ENCODE measurements around the gene SLC12A9. TPM values are rescaled to one million over a fixed set of nuclear protein-coding genes. Genes with fewer than 3 reads are reported as not detected.

The SLC12A9 gene
- total and polyA plus RNA-seq, 8 donors: 2.9 to 44.6 (median 15.8) TPM

- no peaks in the 10 kb centered on the region for H3K9me3 ChIP-seq
- 49 to 56% (median 55%) methylated on average over 21 of the region's 21 CpGs for WGBS, 5 donors
- peak in 1 of 2 donors; percentile 68 for DNase-seq
- peaks cover 0 to 15% (median 0%) of the 10 kb centered on the region in 3 donors for H3K27me3 ChIP-seq
- peaks cover 60 to 62% (median 61%) of the 10 kb centered on the region in 4 donors for H3K36me3 ChIP-seq
- H3K4me3 ChIP-seq: peak overlapping the region in 2 of 4 donors; percentile 74 to 82
- H3K27ac ChIP-seq: peak overlapping the region; percentile 13 to 92 (median 71)
- TF ChIP-seq CTCF (IDR thresholded peaks at IDR 0.05): no peak
- TF ChIP-seq POLR2AphosphoS5 (IDR thresholded peaks at IDR 0.05): peak in 1 of 3 donors; percentile 2
- intact Hi-C loops (cut with DNase I; ENCODE audit: low total_unique reads): no loop called here
- peaks cover 32 to 50% (median 44%) of the 10 kb centered on the region in 4 donors for H3K4me1 ChIP-seq
These were observed 35.2 kb downstream of the SLC12A9 start for GRCh38 chr7:100887516-100888290.

GRCh38 chr7:100888291-100888987 is 35.9 kb downstream of the SLC12A9 start:
- Histone ChIP-seq H3K4me1 (peaks cover 32 to 50% (median 44%) of the 10 kb centered on the region in 4 donors), H3K27me3 (peaks cover 0 to 21% (median 0%) of the 10 kb centered on the region in 3 donors), H3K9me3 (no peaks in the 10 kb centered on the region), H3K27ac (peak overlapping the region; percentile 88 to 93 (median 92)), H3K4me3 (peak overlapping the region; percentile 59 to 82 (median 71)), H3K36me3 (peaks cover 53 to 54% (median 54%) of the 10 kb centered on the region in 4 donors)
- peak in 1 of 2 donors; percentile 26 for DNase-seq
- TF ChIP-seq EP300 (IDR thresholded peaks at IDR 0.05): no peak
- TF ChIP-seq CTCF (IDR thresholded peaks at IDR 0.05): no peak
- no peak for TF ChIP-seq POLR2AphosphoS5 (IDR thresholded peaks at IDR 0.05)
- TF ChIP-seq POLR2A (IDR thresholded peaks at IDR 0.05): no peak
- intact Hi-C loops (cut with DNase I; ENCODE audit: low total_unique reads): no loop called here
- 51 to 61% (median 54%) methylated on average over 15 to 18 of the region's 18 CpGs for WGBS, 5 donors

- DNase-seq: no peak
- peak in 1 of 7 experiments; percentile 5 for TF ChIP-seq CTCF (IDR thresholded peaks at IDR 0.05)
- no peak for TF ChIP-seq POLR2AphosphoS5 (IDR thresholded peaks at IDR 0.05)
- no peak for TF ChIP-seq EP300 (IDR thresholded peaks at IDR 0.05)
- Histone ChIP-seq H3K27me3 (peaks cover 0 to 28% (median 0%) of the 10 kb centered on the region in 3 donors), H3K4me3 (peak within 1 kb of the TSS; percentile 59 to 82 (median 71)), H3K27ac (peak within 1 kb of the TSS; percentile 88 to 93 (median 92)), H3K4me1 (peaks cover 32 to 51% (median 45%) of the 10 kb centered on the region in 4 donors), H3K36me3 (peaks cover 46 to 47% (median 46%) of the 10 kb centered on the region in 4 donors), H3K9me3 (no peaks in the 10 kb centered on the region)
- 0 to 3% (median 2%) methylated on average over 15 to 72 of the region's 73 CpGs for WGBS, 5 donors
- intact Hi-C loops (cut with DNase I; ENCODE audit: low total_unique reads): no loop called here
These were observed 36.7 kb downstream of the SLC12A9 start, which contains the start of gene UFSP1 for GRCh38 chr7:100888988-100889750. Gene UFSP1 (minus strand): TSS chr7:100889715. CDS start chr7:100889271, 444 bp downstream.
